IPS-18a (cell line): Measurements from ENCODE around the gene SCGN.

ENCODE experiments used
- H3K27ac ChIP-seq: one replicate; pipeline ENCODE4 v1.5.1; 2013; ENCODE audit warnings: low read length
- H3K27me3 ChIP-seq: one replicate; pipeline ENCODE4 v1.6.1; 2013; ENCODE audit warnings: mild to moderate bottlenecking, low read length; ENCODE audit not compliant: control insufficient read depth, insufficient read depth
- H3K36me3 ChIP-seq: one replicate; pipeline ENCODE4 v1.6.1; 2013; ENCODE audit warnings: low read depth, low read length; ENCODE audit not compliant: control insufficient read depth
- H3K4me1 ChIP-seq: one replicate; pipeline ENCODE4 v1.6.1; 2013; ENCODE audit warnings: low read depth, low read length; ENCODE audit not compliant: control insufficient read depth
- H3K4me3 ChIP-seq: one replicate; pipeline ENCODE4 v1.5.1; 2013; ENCODE audit warnings: low read length
- H3K9ac ChIP-seq: one replicate; pipeline ENCODE4 v1.6.1; 2013; ENCODE audit warnings: mild to moderate bottlenecking, low read length, moderate library complexity
- H3K9me3 ChIP-seq: one replicate; pipeline ENCODE4 v1.6.1; 2013; ENCODE audit warnings: low read depth, low read length; ENCODE audit not compliant: control insufficient read depth

SCGN gene

DNA sequence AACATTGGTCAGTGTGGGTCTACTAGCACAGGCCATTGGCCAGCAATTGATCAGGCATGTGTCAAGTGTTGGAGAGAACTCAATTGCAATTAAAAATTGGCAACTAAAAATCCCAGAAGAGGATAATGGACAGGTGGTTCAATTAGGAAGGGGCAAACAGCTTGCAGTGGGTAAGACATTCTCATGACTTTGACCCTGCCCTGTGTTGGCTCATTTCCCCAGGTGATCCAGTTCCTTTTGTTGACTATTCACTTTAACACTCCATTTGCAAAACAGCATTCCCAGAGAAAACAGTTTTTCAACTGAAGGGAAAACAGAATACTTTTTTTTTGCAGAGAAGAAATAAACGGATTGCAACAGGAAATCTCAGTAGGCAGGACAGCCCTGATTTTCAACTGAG, 28.9 kb upstream of the SCGN start:
- H3K36me3 ChIP-seq: no peaks in the 10 kb centered on the region
- H3K4me1 ChIP-seq: peaks cover 3% of the 10 kb centered on the region
- H3K27me3 ChIP-seq: no peaks in the 10 kb centered on the region
- no peaks in the 10 kb centered on the region for H3K9me3 ChIP-seq
- no peak overlapping the region for H3K9ac ChIP-seq
- H3K4me3 ChIP-seq: no peak overlapping the region
- H3K27ac ChIP-seq: no peak overlapping the region

DNA sequence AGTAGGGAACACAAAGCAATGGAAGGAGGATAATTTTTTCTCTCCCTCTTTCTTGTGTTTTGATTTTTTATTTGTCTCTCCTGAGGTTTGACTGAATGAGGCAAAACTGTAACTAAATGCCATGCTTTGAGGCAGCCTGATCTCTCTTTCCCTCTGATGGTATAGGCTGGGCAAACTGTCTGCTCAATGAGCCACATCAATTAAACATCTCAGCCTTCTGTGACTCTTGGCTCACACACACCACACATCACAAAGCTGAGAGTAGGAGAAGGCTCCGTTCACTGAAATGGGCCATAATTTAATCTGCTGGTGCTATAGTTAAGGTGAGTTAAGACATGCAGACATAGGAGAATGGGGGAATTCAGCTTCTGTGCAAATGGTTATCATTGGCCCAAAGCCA, 28.1 kb upstream of the SCGN start:
- no peak overlapping the region for H3K4me3 ChIP-seq
- H3K4me1 ChIP-seq: peaks cover 3% of the 10 kb centered on the region
- no peaks in the 10 kb centered on the region for H3K27me3 ChIP-seq
- H3K9ac ChIP-seq: no peak overlapping the region
- no peaks in the 10 kb centered on the region for H3K36me3 ChIP-seq
- H3K27ac ChIP-seq: no peak overlapping the region
- no peaks in the 10 kb centered on the region for H3K9me3 ChIP-seq

DNA sequence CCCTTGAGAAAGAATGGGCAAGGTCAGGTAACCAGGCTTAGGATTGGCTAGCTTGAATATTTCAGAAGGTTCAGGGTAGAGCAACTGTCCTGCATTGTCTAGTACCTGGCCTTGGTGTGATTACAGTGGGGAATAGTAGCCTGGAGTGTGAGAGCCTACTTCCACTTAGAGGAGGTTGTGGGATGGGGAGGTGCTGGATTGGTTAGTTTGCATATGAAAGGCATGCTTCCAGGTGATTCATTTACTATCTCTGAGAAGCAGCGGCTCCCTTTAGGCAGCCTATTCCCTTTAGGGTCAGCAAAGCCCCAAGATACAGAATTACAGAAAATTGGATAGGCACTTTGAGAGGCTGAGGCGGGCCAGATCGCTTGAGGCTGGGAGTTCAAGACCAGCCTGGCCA, 25.0 kb upstream of the SCGN start:
- peaks cover 7% of the 10 kb centered on the region for H3K4me1 ChIP-seq
- no peaks in the 10 kb centered on the region for H3K36me3 ChIP-seq
- no peak overlapping the region for H3K9ac ChIP-seq
- no peak overlapping the region for H3K27ac ChIP-seq
- H3K9me3 ChIP-seq: no peaks in the 10 kb centered on the region
- H3K27me3 ChIP-seq: no peaks in the 10 kb centered on the region
- H3K4me3 ChIP-seq: no peak overlapping the region

DNA sequence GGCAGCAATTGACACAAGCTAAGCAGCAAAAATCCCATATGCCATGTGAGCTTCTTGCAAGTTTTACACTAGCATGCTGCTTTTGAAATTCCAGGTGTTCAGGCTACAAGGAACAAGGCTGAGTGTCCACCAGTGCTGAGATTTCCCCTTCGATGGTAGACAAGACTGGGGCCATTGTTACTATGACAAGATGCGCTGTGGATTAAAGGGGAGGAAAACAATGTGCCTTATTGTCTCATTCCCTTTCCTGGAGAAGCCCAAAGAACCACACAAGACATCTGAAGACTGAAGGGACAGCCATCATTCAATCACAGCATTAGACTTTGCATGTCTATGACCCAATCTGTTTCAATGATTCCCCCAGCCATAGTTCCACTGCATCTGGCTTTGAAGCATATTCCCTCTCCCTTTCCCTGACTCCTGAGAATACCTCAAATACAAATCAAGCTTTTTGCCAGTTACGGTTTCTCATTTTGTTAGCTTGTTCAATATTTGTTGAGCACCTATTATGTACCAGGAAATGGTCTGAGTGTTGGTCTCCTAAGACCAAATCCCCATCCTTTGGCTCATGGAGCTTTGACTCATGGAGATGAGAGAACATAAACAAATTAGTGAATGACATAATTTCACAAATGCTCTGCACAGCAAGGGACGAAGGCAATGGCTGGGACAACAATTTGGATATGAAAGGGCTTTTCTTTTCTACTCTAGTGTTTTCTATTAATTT, 23.4 kb upstream of the SCGN start:
- H3K27me3 ChIP-seq: no peaks in the 10 kb centered on the region
- no peak overlapping the region for H3K27ac ChIP-seq
- no peak overlapping the region for H3K9ac ChIP-seq
- peaks cover 7% of the 10 kb centered on the region for H3K4me1 ChIP-seq
- no peaks in the 10 kb centered on the region for H3K36me3 ChIP-seq
- no peaks in the 10 kb centered on the region for H3K9me3 ChIP-seq
- H3K4me3 ChIP-seq: no peak overlapping the region

DNA sequence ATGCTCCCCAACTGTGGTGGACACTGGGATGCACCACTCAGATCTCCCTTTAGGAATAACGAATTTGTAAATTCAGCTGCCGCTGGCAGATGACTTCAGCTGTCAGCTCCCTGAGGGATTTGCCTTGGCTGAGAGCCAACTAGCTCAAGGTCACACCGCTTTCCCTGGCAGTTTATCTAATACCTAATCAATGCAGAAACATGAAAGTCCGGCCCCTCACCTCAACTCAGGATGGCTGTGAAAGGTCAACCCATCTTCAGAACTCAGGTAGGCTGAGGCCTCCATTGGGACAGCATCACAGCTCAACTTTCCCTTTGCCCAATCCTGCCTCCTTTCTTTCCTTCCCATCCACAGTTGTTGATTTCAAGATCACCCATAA, 22.8 kb upstream of the SCGN start:
- peaks cover 7% of the 10 kb centered on the region for H3K4me1 ChIP-seq

DNA sequence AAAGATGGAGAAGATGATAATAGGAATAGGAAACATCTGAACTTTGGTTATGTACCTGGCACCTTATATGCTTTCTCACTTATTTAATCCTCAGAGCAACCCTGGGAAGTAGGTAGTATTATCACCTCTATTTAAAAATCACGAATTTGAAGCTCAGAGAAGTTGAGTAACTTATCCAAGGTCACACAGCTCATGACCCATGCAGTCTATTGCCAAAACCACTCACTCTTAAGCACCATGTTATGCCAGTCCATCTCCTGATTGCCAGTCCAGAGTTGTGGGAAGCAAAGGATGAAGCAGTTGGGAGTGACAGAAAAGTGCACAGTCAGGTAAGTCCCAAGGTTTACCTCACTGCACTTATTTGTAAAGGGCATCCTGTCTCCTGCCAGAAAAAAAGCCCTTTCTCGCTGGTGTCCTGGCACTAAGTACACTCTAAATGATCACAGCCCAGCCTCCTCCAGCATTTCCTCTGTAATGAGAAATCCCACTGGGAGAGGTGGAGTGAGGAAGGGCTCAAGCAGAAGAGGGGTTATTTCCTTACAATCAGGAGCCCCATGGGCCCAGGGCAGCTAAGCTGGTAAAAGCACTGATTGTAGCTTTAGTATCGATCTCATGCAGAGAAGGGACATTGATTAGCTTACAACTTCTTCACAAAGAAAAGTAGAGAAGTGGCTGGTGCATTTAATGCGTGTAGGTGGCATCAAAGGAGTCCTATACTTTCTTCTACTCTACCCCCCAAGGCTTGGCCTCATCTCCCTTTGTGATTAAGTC, 21.3 kb upstream of the SCGN start:
- Histone ChIP-seq H3K4me1 (peaks cover 7% of the 10 kb centered on the region), H3K36me3 (no peaks in the 10 kb centered on the region), H3K27ac (no peak overlapping the region), H3K9ac (no peak overlapping the region), H3K27me3 (no peaks in the 10 kb centered on the region), H3K9me3 (no peaks in the 10 kb centered on the region), H3K4me3 (no peak overlapping the region)

More for the DNA sequence above, 22.8 kb upstream of the SCGN start:
- Histone ChIP-seq H3K27me3 (no peaks in the 10 kb centered on the region), H3K4me3 (no peak overlapping the region), H3K27ac (no peak overlapping the region), H3K36me3 (no peaks in the 10 kb centered on the region), H3K9ac (no peak overlapping the region), H3K9me3 (no peaks in the 10 kb centered on the region)

DNA sequence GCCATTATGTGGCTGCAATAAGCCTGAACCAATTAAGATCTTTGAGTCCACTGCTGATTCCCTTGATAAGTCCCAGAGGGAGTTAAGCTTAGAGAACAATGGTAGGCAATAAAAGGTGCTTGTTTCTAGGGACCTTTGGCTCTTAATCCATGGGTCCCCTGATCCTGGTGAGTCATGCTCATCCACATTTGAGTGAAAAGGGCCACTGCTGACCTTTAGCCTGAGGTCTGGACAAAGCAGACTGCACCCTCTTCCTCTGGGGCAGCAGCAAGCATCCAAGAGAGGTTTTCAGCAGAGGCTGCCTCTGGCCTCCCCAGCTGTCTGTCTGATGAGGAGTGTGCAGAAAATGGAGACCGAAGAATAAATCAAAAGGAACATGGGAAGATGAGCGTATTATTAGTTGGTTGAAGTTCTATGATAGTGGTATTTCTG, 16.1 kb upstream of the SCGN start:
- H3K9ac ChIP-seq: no peak overlapping the region
- no peaks in the 10 kb centered on the region for H3K27me3 ChIP-seq
- H3K4me3 ChIP-seq: no peak overlapping the region
- no peaks in the 10 kb centered on the region for H3K9me3 ChIP-seq
- H3K36me3 ChIP-seq: no peaks in the 10 kb centered on the region
- H3K4me1 ChIP-seq: no peaks in the 10 kb centered on the region
- H3K27ac ChIP-seq: no peak overlapping the region

DNA sequence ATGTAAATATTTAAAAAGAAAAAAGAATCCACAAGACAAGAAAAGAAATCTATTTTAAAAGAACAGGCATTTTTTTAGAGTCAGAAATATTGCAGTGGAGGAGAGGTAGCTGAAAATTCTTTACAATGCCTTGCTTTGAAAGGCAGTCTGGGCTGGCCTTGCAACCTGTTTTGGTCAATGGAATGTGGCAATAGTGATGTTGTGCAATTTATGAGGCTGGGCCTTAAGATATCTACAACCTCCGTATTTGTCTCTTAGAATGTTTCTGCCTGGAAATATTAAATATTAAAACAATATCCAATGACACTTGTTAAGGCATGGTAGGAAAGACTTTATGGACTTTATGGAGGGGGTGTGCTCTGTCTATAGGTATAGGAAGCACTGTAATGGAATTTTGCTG, 14.8 kb upstream of the SCGN start:
- Histone ChIP-seq H3K9ac (no peak overlapping the region), H3K27ac (no peak overlapping the region), H3K27me3 (no peaks in the 10 kb centered on the region), H3K9me3 (no peaks in the 10 kb centered on the region), H3K4me3 (no peak overlapping the region), H3K4me1 (no peaks in the 10 kb centered on the region), H3K36me3 (no peaks in the 10 kb centered on the region)

DNA sequence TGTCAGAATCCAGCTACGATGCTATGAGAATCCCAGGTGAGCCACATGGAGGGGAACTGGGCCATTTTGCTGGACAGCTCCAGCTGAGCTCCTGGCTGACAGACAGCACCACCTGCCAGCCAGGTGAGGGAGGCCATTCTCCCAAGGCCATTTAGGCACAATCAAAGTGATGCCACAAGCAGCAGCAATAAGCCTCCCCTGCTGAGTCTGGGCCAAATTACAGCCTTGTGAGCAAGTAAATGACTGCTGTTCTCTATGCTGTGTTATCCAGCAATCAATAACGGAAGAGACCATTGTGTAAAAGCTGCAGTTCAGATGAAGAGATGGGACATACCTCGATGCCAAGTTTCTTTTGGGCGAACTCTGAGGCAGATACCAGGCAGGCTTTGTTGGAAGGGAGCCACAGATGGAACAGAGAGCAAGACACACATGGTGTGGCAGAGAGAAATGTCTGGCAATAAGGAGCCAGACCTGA, 14.0 kb upstream of the SCGN start:
- Histone ChIP-seq H3K9ac (no peak overlapping the region), H3K9me3 (no peaks in the 10 kb centered on the region), H3K4me1 (no peaks in the 10 kb centered on the region), H3K36me3 (no peaks in the 10 kb centered on the region), H3K27ac (no peak overlapping the region), H3K27me3 (no peaks in the 10 kb centered on the region), H3K4me3 (no peak overlapping the region)

DNA sequence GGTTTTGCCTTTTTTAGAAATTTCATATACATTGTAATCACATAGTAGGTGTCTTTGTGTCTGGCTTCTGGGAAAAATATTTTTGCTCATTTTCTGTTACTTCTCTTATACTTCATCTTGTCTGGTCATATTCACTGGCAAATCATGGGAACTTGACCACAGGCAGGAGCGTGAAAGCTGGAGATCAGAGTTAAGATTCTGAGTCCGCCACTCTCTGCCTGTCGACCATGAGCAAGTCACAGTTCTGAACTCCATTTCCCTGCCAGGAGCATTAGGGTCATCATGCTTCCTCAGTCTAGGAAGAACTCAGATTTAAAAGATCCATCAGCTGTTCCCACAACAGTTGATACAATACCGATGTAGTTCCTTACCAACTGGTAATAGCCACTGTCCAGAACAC, 12.4 kb upstream of the SCGN start:
- no peaks in the 10 kb centered on the region for H3K9me3 ChIP-seq
- H3K27ac ChIP-seq: no peak overlapping the region
- H3K27me3 ChIP-seq: no peaks in the 10 kb centered on the region
- no peak overlapping the region for H3K4me3 ChIP-seq
- H3K36me3 ChIP-seq: no peaks in the 10 kb centered on the region
- no peaks in the 10 kb centered on the region for H3K4me1 ChIP-seq
- H3K9ac ChIP-seq: no peak overlapping the region

DNA sequence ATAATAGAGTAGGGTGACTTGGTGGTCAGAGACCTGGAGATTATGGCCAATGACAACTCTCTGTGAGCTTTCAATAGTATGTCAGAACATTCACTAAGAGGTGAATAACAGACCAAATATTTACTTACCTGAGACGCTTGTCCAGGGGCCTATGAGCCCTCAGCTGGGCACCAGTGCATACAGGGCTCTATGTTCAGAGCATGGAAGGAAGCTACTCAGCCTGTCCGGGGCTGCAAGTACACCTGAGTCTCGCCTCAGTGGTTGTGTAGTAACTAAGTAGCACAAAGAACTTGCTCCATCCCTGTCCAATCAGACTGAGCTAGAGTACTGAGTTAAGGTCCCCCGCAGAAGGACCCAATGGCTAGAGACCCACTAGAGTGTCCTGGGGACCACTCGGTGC, 11.6 kb upstream of the SCGN start:
- no peak overlapping the region for H3K4me3 ChIP-seq
- H3K27ac ChIP-seq: no peak overlapping the region
- no peaks in the 10 kb centered on the region for H3K4me1 ChIP-seq
- no peaks in the 10 kb centered on the region for H3K36me3 ChIP-seq
- no peaks in the 10 kb centered on the region for H3K27me3 ChIP-seq
- no peak overlapping the region for H3K9ac ChIP-seq
- no peaks in the 10 kb centered on the region for H3K9me3 ChIP-seq

DNA sequence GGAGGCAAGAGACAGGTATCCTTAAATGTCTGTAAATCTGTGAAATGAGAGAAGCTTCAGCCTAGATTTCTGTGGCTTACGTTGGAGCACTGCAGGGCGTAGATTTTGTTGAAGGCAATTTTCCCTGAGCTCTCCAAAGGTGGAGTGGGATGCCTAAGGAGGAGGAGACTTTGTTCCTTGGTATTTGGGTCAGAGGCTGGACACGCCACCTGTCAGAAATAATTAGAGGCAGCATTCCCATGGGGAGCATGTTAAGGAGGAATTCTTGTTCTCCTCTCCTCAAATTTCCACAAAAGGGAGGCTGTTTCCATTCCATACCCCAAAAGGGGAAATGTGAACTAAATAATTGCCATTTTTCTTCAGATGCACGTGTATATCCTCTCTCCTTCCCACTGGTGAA, 11.1 kb upstream of the SCGN start:
- no peaks in the 10 kb centered on the region for H3K36me3 ChIP-seq
- H3K9ac ChIP-seq: no peak overlapping the region
- no peaks in the 10 kb centered on the region for H3K27me3 ChIP-seq
- H3K9me3 ChIP-seq: no peaks in the 10 kb centered on the region
- no peak overlapping the region for H3K4me3 ChIP-seq
- H3K27ac ChIP-seq: no peak overlapping the region
- H3K4me1 ChIP-seq: no peaks in the 10 kb centered on the region
